Uterus (tissue), 4 donors: ENCODE data around the gene AKR1D1. TPM values are rescaled to one million over a fixed set of nuclear protein-coding genes. Genes with fewer than 3 reads are reported as not detected.

Experiments
- DNase-seq, 2 donors: peaks; one replicate each; pipeline ENCODE4 v3.0.0-alpha.2; 2019 to 2020
- H3K27ac ChIP-seq, 2 donors: fragments of 200-600 bp; sonication (generic); 1 replicate in 1 of 2; 2 replicates in 1 of 2; pipeline ENCODE4 v1.5.1; 2016 to 2018
- H3K27me3 ChIP-seq, 2 donors: fragments of 200-600 bp; sonication (generic); one replicate each; pipeline ENCODE4 v1.5.1; 2018 to 2019; ENCODE audit warnings: control low read depth in 1 of 2
- H3K36me3 ChIP-seq, 2 donors: fragments of 200-600 bp; sonication (generic); one replicate each; pipeline ENCODE4 v1.5.1; 2019; ENCODE audit warnings: control low read depth in 1 of 2
- H3K4me1 ChIP-seq, 2 donors: fragments of 200-600 bp; sonication (generic); one replicate each; pipeline ENCODE4 v1.5.1; 2018 to 2019; ENCODE audit warnings: control low read depth in 1 of 2
- H3K4me3 ChIP-seq, 2 donors: fragments of 200-600 bp; sonication (generic); 1 replicate in 1 of 2; 2 replicates in 1 of 2; pipeline ENCODE4 v1.5.1; 2018 to 2019; ENCODE audit warnings: mild to moderate bottlenecking in 1 of 2
- H3K9me3 ChIP-seq, 2 donors: fragments of 200-600 bp; sonication (generic); one replicate each; pipeline ENCODE4 v1.5.1; 2019; ENCODE audit warnings: control low read depth in 1 of 2
- CTCF ChIP-seq, 4 experiments: fragments of 200-600 bp in 2 of 4; fragments of 450-650 bp in 2 of 4; sonication (generic) in 2 of 4; IDR thresholded peaks; one replicate each; pipeline ENCODE4 v1.5.1; 2016 to 2019; ENCODE audit warnings: antibody characterized with exemption in 4 of 4, mild to moderate bottlenecking in 2 of 4, moderate library complexity in 1 of 4
- POLR2A ChIP-seq, 2 donors: fragments of 450-650 bp; IDR thresholded peaks; one replicate each; pipeline ENCODE4 v1.6.1; 2016; ENCODE audit warnings: antibody characterized with exemption in 2 of 2, mild to moderate bottlenecking in 1 of 2, moderate library complexity in 1 of 2
- intact Hi-C: fragments of 100-400 bp; cut with DNase I; formaldehyde crosslinking; loops from one replicate; pipeline ENCODE4 v1.15.1; 2023; ENCODE audit warnings: low total_unique reads
- total RNA-seq, 4 donors: library from RNA; depleted of rRNA in 3 of 4; stranded (reverse); fragments of >200 nt in 3 of 4; gene quantifications; one replicate each; pipeline versions ENCODE4 v1.1.0 to v1.2.4, GENCODE V29; 2014 to 2023
- donor health status: DM: yes; HTN: yes; CAD: no.

Gene AKR1D1
- total RNA-seq, 4 donors from 2014 or later, result not detected

- no peak for DNase-seq
- TF ChIP-seq CTCF (IDR thresholded peaks at IDR 0.05), result no peak
- TF ChIP-seq POLR2A (IDR thresholded peaks at IDR 0.05), result no peak
- intact Hi-C loops, result no loop called here
- Histone ChIP-seq H3K4me3 (no peak overlapping the region), H3K27me3 (no peaks in the 10 kb centered on the region), H3K27ac (no peak overlapping the region), H3K36me3 (no peaks in the 10 kb centered on the region), H3K4me1 (no peaks in the 10 kb centered on the region), H3K9me3 (no peaks in the 10 kb centered on the region)
Observed at GRCh38 chr7:138158739-138159528, 82.7 kb downstream of the AKR1D1 start.

- Histone ChIP-seq H3K9me3 (peaks cover 0 to 4% of the 10 kb centered on the region in 2 donors), H3K36me3 (no peaks in the 10 kb centered on the region), H3K4me1 (no peaks in the 10 kb centered on the region), H3K27me3 (no peaks in the 10 kb centered on the region), H3K4me3 (no peak overlapping the region), H3K27ac (no peak overlapping the region)
- no peak for TF ChIP-seq POLR2A (IDR thresholded peaks at IDR 0.05)
- peak; percentile 18 to 62 (median 40) for TF ChIP-seq CTCF (IDR thresholded peaks at IDR 0.05)
- DNase-seq, result peak; percentile 25 to 57
- intact Hi-C loops, result no loop called here
Observed at GRCh38 chr7:138161600-138162081, 85.4 kb downstream of the AKR1D1 start.

- H3K4me3 ChIP-seq, result no peak overlapping the region
- no peaks in the 10 kb centered on the region for H3K36me3 ChIP-seq
- H3K4me1 ChIP-seq, result no peaks in the 10 kb centered on the region
- no peak overlapping the region for H3K27ac ChIP-seq
- intact Hi-C loops, result no loop called here
- peaks cover 0 to 4% of the 10 kb centered on the region in 2 donors for H3K9me3 ChIP-seq
- H3K27me3 ChIP-seq, result no peaks in the 10 kb centered on the region
- DNase-seq, result no peak
- no peak for TF ChIP-seq POLR2A (IDR thresholded peaks at IDR 0.05)
Observed at GRCh38 chr7:138162236-138162635, 86.0 kb downstream of the AKR1D1 start.

- Histone ChIP-seq H3K4me3 (no peak overlapping the region), H3K36me3 (no peaks in the 10 kb centered on the region), H3K4me1 (no peaks in the 10 kb centered on the region), H3K9me3 (peaks cover 0 to 4% of the 10 kb centered on the region in 2 donors), H3K27ac (no peak overlapping the region), H3K27me3 (no peaks in the 10 kb centered on the region)
- TF ChIP-seq POLR2A (IDR thresholded peaks at IDR 0.05), result no peak
- no peak for TF ChIP-seq CTCF (IDR thresholded peaks at IDR 0.05)
- no peak for DNase-seq
- intact Hi-C loops, result no loop called here
Observed at GRCh38 chr7:138163800-138164199, 87.5 kb downstream of the AKR1D1 start.

GRCh38 chr7:138164804-138165203, 88.5 kb downstream of the AKR1D1 start:
- Histone ChIP-seq H3K9me3 (peaks cover 0 to 4% of the 10 kb centered on the region in 2 donors), H3K4me1 (no peaks in the 10 kb centered on the region), H3K4me3 (no peak overlapping the region), H3K27ac (no peak overlapping the region), H3K27me3 (no peaks in the 10 kb centered on the region), H3K36me3 (no peaks in the 10 kb centered on the region)
- intact Hi-C loops, result no loop called here
- DNase-seq, result no peak
- TF ChIP-seq POLR2A (IDR thresholded peaks at IDR 0.05), result no peak
- no peak for TF ChIP-seq CTCF (IDR thresholded peaks at IDR 0.05)
